A204.1 (cell line): Measurements from ENCODE around the gene MANBA.
A peak's percentile ranks its signal among the peaks of the same experiment; 100 is the strongest.
"Not testable (repeated sequence)": the region's sequence is repeated elsewhere in the genome, so short reads cannot be mapped to it uniquely, and the experiment has no call there.

Source experiments
- FAIRE-seq: peaks from 2 replicates; lab custom pipeline; 2012; peaks lifted over from hg19 to GRCh38; lab: Jason Lieb, UNC

MANBA gene

GRCh38 chr4:102718833-102719575 is 41.8 kb downstream of the MANBA start:
- FAIRE-seq = not testable (repeated sequence)

- FAIRE-seq = no peak
These were observed 43.2 kb downstream of the MANBA start for GRCh38 chr4:102717448-102718092.

DNA sequence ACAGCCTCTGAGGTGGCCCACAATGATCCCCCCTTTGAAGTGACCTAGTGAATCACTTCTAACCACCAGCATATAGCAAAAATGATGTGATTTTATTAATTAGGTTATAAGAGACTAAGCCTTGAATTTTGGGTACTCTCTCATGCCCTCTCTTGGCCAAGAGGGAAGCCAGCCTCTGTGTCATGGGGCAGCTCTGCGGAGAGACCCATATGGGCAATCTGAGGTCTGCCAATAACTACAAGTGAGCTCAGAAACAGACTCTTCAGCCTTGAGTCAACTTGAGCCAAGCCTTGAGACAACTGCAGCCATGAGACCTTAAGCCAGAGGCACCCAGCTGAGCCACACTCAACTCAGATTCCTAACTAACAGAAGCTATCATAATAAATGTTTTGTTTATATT is 45.7 kb downstream of the MANBA start:
- FAIRE-seq = no peak

- not testable (repeated sequence) for FAIRE-seq
These were observed 47.0 kb downstream of the MANBA start for GRCh38 chr4:102713774-102714173.

- FAIRE-seq = no peak
These were observed 47.7 kb downstream of the MANBA start for GRCh38 chr4:102713096-102713495.

GRCh38 chr4:102710986-102711385 is 49.8 kb downstream of the MANBA start:
- peak; percentile 70 for FAIRE-seq

GRCh38 chr4:102709060-102709459 is 51.7 kb downstream of the MANBA start:
- not testable (repeated sequence) for FAIRE-seq

GRCh38 chr4:102707150-102707549 is 53.6 kb downstream of the MANBA start:
- FAIRE-seq = no peak

- no peak for FAIRE-seq
These were observed 55.3 kb downstream of the MANBA start for GRCh38 chr4:102705391-102705935.

DNA sequence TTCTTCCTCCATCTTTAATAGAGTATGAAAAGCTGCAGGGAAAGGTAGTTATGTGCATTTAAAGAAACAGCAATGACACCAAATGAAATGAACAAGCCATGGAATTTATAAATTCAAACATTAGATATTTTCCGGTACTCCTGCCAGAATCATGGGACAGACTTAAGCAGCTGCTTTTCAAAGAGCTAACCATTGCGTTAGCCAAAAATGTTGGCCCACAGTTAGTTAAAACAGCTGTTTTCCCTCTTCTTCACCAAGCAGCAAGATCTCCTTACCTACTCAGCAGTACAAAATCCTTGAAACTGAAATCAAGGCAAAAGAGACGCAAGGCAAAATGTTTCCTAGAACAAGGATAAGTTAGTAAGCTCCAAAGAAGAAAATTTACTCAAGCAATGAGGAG is 64.0 kb downstream of the MANBA start:
- no peak for FAIRE-seq

DNA sequence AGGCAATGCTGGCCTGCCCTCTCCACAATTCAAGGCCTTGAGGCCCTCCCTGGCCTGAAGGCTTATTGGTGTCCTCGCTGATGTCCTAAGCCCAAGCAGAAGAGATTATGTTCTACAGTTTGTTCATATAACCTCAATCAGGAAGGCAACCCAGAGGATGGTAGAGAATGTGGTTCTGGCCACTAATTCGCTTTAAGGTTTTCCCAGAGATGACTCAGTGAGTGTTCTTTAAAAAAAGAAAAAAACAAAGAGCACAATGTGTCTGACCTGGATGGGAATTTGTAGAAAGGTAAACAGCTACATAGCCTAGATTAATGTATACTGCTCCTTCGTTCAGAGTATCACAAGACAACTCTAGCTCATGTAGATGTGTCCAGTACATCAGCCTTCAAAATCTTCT is 66.0 kb downstream of the MANBA start:
- FAIRE-seq = no peak

DNA sequence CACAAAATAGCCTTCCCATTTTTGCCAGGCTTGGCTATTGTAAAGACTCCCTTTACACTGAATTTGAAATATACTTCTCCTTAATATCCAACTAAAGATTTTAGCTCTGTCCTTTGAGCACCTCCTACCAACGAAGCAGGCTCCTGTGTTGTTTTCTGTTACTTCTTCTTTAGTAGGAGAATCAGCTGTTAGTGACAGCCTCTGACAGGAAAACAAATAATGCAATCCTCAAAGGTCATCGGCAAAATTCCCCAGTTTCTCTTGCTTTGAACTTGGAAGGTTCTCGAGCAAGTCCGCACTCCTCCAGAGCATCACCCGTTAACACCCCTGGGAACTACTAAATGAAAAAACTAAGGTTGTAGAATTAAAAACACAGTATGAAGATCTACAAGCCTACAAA is 66.9 kb downstream of the MANBA start:
- no peak for FAIRE-seq

- no peak for FAIRE-seq
These were observed 67.4 kb downstream of the MANBA start for GRCh38 chr4:102693262-102693850.

DNA sequence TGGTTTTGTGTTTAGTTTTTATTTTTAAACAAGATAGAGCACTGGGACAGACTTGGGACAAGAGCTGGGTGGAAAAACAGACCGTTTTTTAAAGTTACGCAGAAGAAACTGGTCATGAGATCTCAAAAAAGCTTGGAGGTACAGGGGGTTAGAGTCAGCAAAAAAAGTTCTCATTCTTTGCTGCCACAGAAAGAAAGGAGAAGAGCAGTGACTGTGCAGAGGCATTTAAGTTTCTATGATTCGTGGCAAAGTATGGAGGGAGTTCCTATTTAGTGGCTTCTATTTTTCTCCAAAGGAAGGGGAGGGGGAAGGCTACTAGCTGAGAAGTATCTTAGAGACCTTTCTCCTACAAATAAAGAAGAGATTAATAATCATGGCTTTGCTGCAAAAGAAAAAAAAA is 68.3 kb downstream of the MANBA start:
- FAIRE-seq = no peak

DNA sequence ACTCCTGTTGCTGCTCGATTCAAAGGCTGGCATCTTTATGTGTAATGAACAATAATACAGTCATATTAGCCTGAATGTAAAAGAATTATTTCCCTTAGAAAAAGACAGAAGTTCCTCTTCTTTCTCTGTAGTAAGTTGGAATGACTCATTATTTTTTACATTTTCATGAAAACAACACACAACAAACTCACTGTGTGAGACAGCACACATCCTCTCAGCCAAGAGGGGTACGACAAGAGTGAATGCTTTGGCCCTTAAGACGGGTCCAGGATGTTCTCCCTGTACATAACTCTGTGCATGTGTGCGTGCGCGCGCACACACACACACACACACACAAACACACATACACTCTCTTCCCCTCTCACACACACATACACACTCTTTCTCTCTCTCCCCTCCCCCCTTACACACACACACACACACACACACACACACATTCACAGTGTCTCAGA is 72.8 kb downstream of the MANBA start:
- no peak for FAIRE-seq

GRCh38 chr4:102687373-102687981 is 73.3 kb downstream of the MANBA start:
- FAIRE-seq = no peak

DNA sequence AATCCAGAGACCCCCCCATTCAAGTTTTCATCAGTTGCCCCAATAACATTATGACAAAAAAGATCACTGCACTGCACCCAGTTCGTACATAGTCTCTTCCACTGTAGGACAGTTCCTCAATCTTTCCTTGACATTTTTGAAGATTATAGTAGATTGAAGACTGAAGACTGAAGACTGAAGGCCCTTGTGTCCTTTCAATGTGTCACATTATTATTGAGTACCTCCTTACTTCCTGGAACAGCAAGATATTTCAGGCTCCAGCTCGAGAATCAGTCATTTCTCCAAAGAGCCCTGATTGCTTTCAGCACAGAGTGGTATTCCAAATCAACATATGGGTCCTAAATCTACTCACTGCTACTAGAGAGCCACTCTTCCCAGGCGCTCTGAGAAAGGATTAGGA is 75.0 kb downstream of the MANBA start:
- no peak for FAIRE-seq

- FAIRE-seq = no peak
These were observed 76.1 kb downstream of the MANBA start for GRCh38 chr4:102684610-102685052.

- no peak for FAIRE-seq
These were observed 76.7 kb downstream of the MANBA start for GRCh38 chr4:102683881-102684609.

DNA sequence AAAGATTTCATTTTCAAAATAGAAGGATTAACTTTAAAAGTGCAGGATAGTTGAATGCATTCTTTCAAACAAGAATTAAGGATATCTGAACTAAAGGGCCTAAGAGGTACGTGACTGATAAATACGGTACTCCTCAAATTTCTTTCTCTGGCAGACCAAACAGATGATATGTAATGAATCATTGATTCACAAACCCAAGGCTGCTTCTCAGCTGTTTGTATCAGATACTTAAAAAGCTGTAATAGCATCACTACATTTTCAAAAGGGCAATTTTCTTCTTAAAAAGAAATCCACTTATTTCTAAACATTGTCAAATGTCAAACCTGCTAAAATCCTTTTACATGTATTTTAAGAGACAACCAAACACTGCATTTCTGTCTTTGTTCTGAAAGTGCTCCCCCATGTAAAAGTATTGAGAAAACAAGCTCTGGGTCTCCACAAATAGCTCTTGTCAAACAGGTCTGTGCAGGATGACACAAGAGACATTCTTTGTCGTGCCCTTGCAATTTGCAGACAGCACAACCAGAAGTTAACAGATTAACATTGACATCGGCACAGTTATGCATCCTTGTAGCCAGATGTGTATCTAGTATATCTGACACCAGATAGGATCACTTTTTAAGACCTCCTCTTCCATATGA is 82.0 kb downstream of the MANBA start:
- FAIRE-seq = no peak

DNA sequence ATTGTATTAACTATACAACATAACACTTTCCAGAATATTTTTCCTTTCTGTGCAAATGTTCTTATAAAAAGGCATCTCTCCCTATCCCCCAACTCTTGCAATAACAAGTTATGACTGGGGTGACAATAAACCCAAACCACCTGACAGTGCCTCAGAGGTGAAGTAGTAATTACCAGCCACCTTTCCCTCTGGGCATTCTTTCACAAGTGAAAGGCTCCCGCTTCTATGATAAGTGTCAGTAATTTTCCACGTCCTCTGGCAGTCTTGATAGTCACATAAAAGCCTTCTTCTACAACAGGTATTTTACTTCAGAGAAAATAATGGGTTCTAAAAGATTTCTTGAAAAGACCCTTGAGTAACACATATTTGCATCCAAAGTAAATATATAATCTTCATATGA is 82.7 kb downstream of the MANBA start:
- FAIRE-seq = peak; percentile 39

- FAIRE-seq = no peak
These were observed 85.6 kb downstream of the MANBA start for GRCh38 chr4:102675141-102675540.
